Thyroid gland (tissue), 4 donors: Measurements from ENCODE around the gene CYP11A1.

Experiments used
- CTCF ChIP-seq, 6 experiments: fragments of 200-600 bp in 3 of 6; fragments of 450-650 bp in 3 of 6; sonication (generic) in 3 of 6; IDR thresholded peaks; one replicate each; pipeline ENCODE4 v1.5.1; 2016 to 2019; ENCODE audit warnings: antibody characterized with exemption in 6 of 6, mild to moderate bottlenecking in 2 of 6, inconsistent platforms in 1 of 6, moderate library complexity in 1 of 6
- POLR2A ChIP-seq, 2 donors: fragments of 450-650 bp; IDR thresholded peaks; one replicate each; pipeline ENCODE4 v1.6.1; 2017; ENCODE audit warnings: antibody characterized with exemption in 2 of 2, mild to moderate bottlenecking in 2 of 2, moderate library complexity in 1 of 2

- TF ChIP-seq CTCF (IDR thresholded peaks at IDR 0.05) (no peak), POLR2A (IDR thresholded peaks at IDR 0.05) (no peak)
Observed at GRCh38 chr15:74364936-74365597, 2.4 kb downstream of the CYP11A1 start.
